ENCODE data around the gene REG3G. TPM values are rescaled to one million over a fixed set of nuclear protein-coding genes. Genes with fewer than 3 reads are reported as not detected.
"Not testable (repeated sequence)": the region's sequence is repeated elsewhere in the genome, so short reads cannot be mapped to it uniquely, and the experiment has no call there.

REG3G gene
- polyA plus RNA-seq, 1 experiment, result not detected

DNA sequence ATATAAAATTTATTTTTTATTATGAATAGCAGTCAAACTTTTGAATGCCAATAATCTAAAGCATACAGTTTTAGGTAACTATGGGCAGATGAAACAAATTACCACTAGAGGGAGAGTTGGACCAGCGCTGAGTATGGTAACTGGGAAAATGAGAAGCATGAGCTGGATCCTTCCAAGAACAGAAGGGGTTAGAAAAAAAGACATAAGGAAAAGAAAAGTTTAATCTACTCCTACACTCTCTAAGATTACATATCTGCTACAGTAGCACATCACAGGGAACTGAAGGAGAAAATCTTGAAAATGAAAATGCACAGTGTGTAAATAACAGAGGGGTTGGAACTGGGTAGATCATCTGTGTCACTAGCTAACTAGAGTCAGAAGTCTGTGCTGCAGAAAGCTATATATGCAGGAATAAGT lies 15.5 kb downstream of the REG3G start:
- TF ChIP-seq, protein P1, sequence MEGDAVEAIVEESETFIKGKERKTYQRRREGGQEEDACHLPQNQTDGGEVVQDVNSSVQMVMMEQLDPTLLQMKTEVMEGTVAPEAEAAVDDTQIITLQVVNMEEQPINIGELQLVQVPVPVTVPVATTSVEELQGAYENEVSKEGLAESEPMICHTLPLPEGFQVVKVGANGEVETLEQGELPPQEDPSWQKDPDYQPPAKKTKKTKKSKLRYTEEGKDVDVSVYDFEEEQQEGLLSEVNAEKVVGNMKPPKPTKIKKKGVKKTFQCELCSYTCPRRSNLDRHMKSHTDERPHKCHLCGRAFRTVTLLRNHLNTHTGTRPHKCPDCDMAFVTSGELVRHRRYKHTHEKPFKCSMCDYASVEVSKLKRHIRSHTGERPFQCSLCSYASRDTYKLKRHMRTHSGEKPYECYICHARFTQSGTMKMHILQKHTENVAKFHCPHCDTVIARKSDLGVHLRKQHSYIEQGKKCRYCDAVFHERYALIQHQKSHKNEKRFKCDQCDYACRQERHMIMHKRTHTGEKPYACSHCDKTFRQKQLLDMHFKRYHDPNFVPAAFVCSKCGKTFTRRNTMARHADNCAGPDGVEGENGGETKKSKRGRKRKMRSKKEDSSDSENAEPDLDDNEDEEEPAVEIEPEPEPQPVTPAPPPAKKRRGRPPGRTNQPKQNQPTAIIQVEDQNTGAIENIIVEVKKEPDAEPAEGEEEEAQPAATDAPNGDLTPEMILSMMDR (IDR thresholded peaks at IDR 0.05; ENCODE audit: insufficient read depth, low read depth, low read length), result no peak
- no peak overlapping the region for H3K4me3 ChIP-seq (ENCODE audit: low read depth, low read length)
- DNase-seq (ENCODE audit: low read depth), result no peak
- no peaks in the 10 kb centered on the region for H3K27me3 ChIP-seq (ENCODE audit: control insufficient read depth, insufficient read depth, low read length)
- CTCF ChIA-PET, result no interaction called here
- H3K36me3 ChIP-seq (ENCODE audit: control insufficient read depth, insufficient read depth, low read length), result no peaks in the 10 kb centered on the region
- POLR2A ChIA-PET, result no interaction called here

DNA sequence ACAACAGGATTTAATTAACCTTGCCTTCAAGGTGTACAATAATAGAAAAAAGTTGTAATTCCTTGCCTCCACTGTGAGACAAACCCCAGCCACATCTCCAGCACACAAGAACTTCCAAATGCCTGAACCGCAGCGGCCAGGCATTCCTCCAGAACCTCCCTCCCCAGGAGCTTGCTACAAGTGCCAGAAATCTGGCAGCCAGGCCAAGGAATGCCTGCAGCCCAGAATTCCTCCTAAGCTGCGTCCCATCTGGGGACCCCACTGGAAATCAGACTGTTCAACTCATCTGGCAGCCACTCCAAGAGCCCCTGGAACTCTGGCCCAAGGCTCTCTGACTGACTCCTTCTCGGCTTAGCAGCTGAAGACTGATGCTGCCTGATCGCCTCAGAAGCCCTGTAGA lies 28.0 kb downstream of the REG3G start:
- DNase-seq (ENCODE audit: low read depth); H3K4me3 ChIP-seq (ENCODE audit: low read depth, low read length); POLR2A ChIA-PET; H3K27me3 ChIP-seq (ENCODE audit: control insufficient read depth, insufficient read depth, low read length); H3K36me3 ChIP-seq (ENCODE audit: control insufficient read depth, insufficient read depth, low read length); CTCF ChIA-PET: not testable (repeated sequence)

DNA sequence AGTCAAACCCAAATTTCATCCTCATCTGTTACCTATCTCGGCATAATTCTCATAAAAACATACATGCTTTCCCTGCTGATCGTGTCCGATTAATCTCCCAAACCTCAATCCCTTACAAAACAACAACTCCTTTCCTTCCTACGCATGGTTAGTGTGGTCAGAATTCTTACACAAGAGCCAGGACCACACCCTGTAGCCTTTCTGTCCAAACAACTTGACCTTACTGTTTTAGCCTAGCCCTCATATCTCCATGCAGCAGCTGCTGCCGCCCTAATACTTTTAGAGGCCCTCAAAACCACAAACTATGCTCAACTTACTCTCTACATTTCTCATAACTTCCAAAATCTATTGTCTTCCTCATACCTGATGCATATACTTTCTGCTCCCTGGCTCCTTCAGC lies 29.3 kb downstream of the REG3G start:
- H3K4me3 ChIP-seq (ENCODE audit: low read depth, low read length); H3K27me3 ChIP-seq (ENCODE audit: control insufficient read depth, insufficient read depth, low read length); DNase-seq (ENCODE audit: low read depth); CTCF ChIA-PET; H3K36me3 ChIP-seq (ENCODE audit: control insufficient read depth, insufficient read depth, low read length); POLR2A ChIA-PET: not testable (repeated sequence)

DNA sequence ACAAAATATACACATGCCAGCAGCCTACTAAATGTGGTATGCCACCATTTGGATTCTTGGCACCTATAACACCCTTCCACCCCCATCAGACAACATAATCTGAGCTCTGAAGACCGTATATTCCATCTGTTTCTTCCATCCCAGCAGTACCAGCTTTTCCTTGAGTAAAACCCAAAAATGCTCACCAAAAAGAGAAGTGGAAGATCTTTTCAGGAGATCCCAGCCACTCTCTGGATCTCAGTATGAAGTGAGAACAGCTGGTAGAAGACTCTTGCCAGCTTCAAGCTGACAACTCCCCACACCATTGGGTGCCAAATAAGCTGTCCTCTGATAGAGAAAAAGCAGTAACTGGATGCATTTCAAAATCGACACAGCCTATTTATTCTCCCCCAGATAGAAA lies 39.7 kb downstream of the REG3G start:
- Histone ChIP-seq H3K4me3 (ENCODE audit: low read depth, low read length) (no peak overlapping the region), H3K36me3 (ENCODE audit: control insufficient read depth, insufficient read depth, low read length) (no peaks in the 10 kb centered on the region), H3K27me3 (ENCODE audit: control insufficient read depth, insufficient read depth, low read length) (no peaks in the 10 kb centered on the region)
- no peak for DNase-seq (ENCODE audit: low read depth)
- TF ChIP-seq, protein P1 (IDR thresholded peaks at IDR 0.05; ENCODE audit: insufficient read depth, low read depth, low read length), result no peak
- POLR2A ChIA-PET, result no interaction called here
- CTCF ChIA-PET, result no interaction called here

DNA sequence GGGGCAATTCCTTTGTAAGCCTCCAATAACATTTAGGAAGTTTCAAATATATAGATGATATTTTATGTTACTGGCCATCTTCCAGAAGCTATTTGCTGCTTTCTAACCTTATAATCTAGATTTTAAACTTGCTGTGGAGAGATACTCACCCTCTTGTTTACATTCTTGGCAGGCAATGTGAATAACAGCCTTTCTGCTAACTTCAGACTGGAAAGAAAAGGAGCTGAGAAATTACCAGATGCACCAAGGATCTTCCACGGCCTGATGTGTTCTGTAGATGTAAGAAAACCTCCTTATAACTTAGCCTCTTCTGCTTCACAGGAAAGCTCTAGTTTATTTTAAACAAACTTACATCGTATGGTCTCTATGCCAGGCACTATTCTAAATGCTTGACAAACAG lies 45.6 kb downstream of the REG3G start:
- H3K36me3 ChIP-seq (ENCODE audit: control insufficient read depth, insufficient read depth, low read length), result no peaks in the 10 kb centered on the region
- TF ChIP-seq, protein P1 (IDR thresholded peaks at IDR 0.05; ENCODE audit: insufficient read depth, low read depth, low read length), result no peak
- no peak for DNase-seq (ENCODE audit: low read depth)
- no peaks in the 10 kb centered on the region for H3K27me3 ChIP-seq (ENCODE audit: control insufficient read depth, insufficient read depth, low read length)
- ChIA-PET POLR2A (no interaction called here), CTCF (no interaction called here)
- H3K4me3 ChIP-seq (ENCODE audit: low read depth, low read length), result no peak overlapping the region

Other genes with a start within 250 kb of the REG3G start
- not detected in 2 replicates for gene REG1B, start 62.3 kb downstream of the REG3G start, polyA plus RNA-seq (2011; rRNA removed)
- not detected in 2 replicates for gene REG1A, start 94.8 kb downstream of the REG3G start, polyA plus RNA-seq (2011; rRNA removed)
- not detected in 2 replicates for gene REG3A, start 134.1 kb downstream of the REG3G start, polyA plus RNA-seq (2011; rRNA removed)

Data from BJ (cell line).